ENCODE measurements around the gene RPS8. TPM values are rescaled to one million over a fixed set of nuclear protein-coding genes. Genes with fewer than 3 reads are reported as not detected.

Gene RPS8
- total RNA-seq, 1 donor from 2014 or later, result 1,786 TPM

DNA sequence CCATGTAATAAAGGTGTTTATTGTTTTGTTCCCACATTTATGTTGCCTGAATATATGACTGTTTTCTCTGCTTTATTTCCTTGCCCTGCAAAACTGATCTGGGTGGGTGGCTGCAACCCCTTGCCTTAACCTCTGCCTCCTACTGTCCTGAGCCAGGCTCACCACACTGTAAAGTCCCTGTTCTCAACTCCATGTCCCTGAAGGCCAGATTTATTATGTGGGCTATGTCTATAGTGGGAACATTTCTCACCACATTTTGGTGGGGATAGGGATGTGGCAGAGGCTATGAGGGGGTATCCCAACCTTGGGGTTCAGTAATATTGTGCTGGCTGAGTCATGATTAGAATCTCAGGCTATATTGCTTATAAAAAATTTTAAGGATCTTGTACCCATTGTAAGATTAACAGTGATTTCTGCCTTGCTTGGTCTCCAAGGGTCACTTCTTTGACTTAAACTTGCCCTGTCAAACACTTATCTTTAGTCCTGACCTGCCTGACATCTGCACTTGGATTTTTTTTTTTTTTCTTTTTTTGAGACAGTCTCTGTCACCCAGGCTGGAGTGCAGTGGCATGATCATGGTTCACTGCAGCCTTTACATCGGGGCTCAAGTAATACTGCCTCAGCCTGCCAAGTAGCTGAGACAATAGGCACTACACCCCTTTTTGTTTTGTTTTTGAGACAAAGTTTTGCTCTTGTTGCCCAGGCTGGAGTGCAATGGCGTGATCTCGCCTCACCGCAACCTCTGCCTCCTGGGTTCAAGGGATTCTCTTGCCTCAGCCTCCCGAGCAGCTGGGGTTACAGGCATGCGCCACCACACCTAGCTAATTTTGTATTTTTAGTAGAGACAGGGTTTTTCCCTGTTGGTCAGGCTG lies 3.6 kb downstream of the RPS8 start:
- Histone ChIP-seq H3K27me3 (ENCODE audit: control insufficient read depth in 3 of 3, insufficient read depth in 3 of 3, low read length in 3 of 3) (no peaks in the 10 kb centered on the region), H3K4me3 (ENCODE audit: low read length in 3 of 3) (no peak overlapping the region), H3K27ac (ENCODE audit: low read depth, low read length) (no peak overlapping the region), H3K36me3 (ENCODE audit: control insufficient read depth in 3 of 3, insufficient read depth in 3 of 3, low read length in 3 of 3) (peaks cover 21 to 28% (median 27%) of the 10 kb centered on the region in 3 donors), H3K4me1 (ENCODE audit: control insufficient read depth in 3 of 3, insufficient read depth in 3 of 3, low read length in 3 of 3) (peaks cover 16 to 30% (median 18%) of the 10 kb centered on the region in 3 donors), H3K9me3 (ENCODE audit: control insufficient read depth in 3 of 3, low read length in 3 of 3) (no peaks in the 10 kb centered on the region), H3K9ac (ENCODE audit: low read depth in 1 of 3, low read length in 3 of 3) (no peak overlapping the region)

DNA sequence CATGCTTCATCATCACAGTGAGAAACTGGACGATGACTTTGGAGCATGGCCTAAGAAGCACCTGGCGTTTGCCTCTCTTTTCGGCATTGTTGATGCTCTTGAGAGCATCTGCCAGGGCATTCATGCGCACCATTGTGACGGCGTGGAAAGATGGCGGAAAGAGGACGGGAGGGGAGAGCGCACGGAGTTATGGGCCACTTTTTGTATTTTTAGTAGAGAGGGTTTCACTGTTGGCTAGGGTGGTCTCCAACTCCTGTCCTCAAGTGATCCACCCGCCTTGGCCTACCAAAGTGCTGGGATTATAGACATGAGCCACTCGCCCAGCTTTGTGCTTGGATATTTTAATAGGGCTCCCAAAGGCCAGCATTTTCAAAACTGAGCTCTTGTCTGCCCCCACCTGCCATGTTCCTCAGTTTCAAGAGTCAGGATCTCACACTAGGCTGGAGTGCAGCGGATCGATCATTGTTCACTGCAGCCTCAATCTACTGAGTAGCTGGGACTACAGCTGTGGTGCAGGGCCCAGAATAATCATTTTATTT lies 5.3 kb downstream of the RPS8 start:
- H3K27ac ChIP-seq (ENCODE audit: low read depth, low read length), result no peak overlapping the region
- no peaks in the 10 kb centered on the region for H3K27me3 ChIP-seq (ENCODE audit: control insufficient read depth in 3 of 3, insufficient read depth in 3 of 3, low read length in 3 of 3)
- H3K4me3 ChIP-seq (ENCODE audit: low read length in 3 of 3), result no peak overlapping the region
- H3K4me1 ChIP-seq (ENCODE audit: control insufficient read depth in 3 of 3, insufficient read depth in 3 of 3, low read length in 3 of 3), result peaks cover 22 to 39% (median 27%) of the 10 kb centered on the region in 3 donors
- H3K9ac ChIP-seq (ENCODE audit: low read depth in 1 of 3, low read length in 3 of 3), result no peak overlapping the region
- H3K9me3 ChIP-seq (ENCODE audit: control insufficient read depth in 3 of 3, low read length in 3 of 3), result no peaks in the 10 kb centered on the region
- H3K36me3 ChIP-seq (ENCODE audit: control insufficient read depth in 3 of 3, insufficient read depth in 3 of 3, low read length in 3 of 3), result peaks cover 21 to 28% (median 27%) of the 10 kb centered on the region in 3 donors

DNA sequence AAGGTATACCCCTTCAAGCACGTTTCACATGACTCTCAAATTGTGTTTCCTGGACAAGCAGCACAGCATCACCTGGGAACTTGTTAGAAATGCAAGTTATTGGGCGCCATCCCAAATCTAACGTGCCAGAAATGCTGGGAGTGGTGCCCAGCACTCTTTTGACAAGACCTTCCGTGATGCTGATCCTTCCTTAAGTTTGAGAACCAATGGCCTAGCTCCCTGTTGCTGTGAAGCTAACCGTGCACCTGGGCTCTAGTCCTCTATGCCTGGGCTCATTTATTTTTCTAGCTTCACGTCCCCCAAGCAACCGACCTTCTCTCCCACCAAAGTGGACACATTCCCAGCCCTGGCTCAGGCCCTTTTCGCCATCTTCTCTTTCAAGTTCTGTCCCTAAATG lies 8.4 kb downstream of the RPS8 start:
- H3K4me3 ChIP-seq (ENCODE audit: low read length in 3 of 3), result peak overlapping the region; percentile 49 to 61 (median 54)
- H3K9ac ChIP-seq (ENCODE audit: low read depth in 1 of 3, low read length in 3 of 3), result peak overlapping the region; percentile 5 to 54 (median 34)
- H3K27ac ChIP-seq (ENCODE audit: low read depth, low read length), result no peak overlapping the region
- H3K4me1 ChIP-seq (ENCODE audit: control insufficient read depth in 3 of 3, insufficient read depth in 3 of 3, low read length in 3 of 3), result peaks cover 21 to 29% (median 27%) of the 10 kb centered on the region in 3 donors
- H3K36me3 ChIP-seq (ENCODE audit: control insufficient read depth in 3 of 3, insufficient read depth in 3 of 3, low read length in 3 of 3), result peaks cover 7 to 10% (median 7%) of the 10 kb centered on the region in 3 donors
- H3K27me3 ChIP-seq (ENCODE audit: control insufficient read depth in 3 of 3, insufficient read depth in 3 of 3, low read length in 3 of 3), result no peaks in the 10 kb centered on the region
- H3K9me3 ChIP-seq (ENCODE audit: control insufficient read depth in 3 of 3, low read length in 3 of 3), result no peaks in the 10 kb centered on the region

DNA sequence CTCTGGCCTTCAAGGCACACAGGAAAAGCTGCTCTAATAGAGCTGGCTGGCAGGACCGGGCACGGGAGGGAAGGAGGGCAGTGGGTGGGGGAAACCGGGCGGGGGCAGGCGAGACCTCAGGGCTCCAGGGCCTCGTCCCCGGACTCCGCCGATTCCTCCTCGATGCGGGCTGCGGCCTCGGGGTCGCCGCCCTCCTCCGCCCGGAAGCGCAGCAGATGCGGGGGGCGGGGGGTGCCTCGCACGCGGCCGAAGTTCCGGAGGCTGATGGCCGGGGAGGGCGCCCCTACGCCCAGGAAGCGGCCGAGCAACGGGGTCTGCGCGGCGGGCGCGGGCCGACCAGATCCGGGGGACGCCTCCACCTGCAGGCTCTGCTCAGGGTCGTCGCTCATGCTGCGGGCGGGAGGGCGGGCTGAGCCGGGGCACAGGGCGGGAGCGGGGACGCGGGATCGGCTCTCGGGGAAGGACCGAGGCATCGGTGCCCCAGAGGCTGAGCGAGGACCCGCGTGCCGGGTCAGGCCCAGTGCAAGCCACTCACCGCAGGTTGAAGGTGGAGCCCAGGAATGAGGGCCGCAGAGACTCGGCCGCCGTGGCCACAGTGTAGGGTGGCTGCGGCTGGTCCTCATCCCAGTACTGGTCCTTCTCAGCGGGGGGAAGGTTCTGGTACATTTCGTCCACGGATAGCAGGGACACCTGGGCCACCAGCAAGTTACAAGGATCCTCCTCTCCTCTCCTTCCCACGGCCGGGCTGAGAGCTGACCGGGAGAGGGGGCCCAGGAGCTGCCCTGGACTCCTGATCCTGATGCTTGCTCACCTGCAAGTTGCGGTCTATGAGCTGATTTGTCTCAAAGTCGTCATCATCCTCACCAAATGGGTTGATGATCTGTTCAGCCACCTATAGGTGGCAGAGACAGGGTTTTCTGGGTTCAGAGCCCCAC lies 9.0 kb downstream of the RPS8 start:
- Histone ChIP-seq H3K36me3 (ENCODE audit: control insufficient read depth in 3 of 3, insufficient read depth in 3 of 3, low read length in 3 of 3) (peaks cover 4 to 5% (median 5%) of the 10 kb centered on the region in 3 donors), H3K9ac (ENCODE audit: low read depth in 1 of 3, low read length in 3 of 3) (peak overlapping the region; percentile 34 to 72 (median 51)), H3K4me3 (ENCODE audit: low read length in 3 of 3) (peak overlapping the region; percentile 49 to 61 (median 54)), H3K27me3 (ENCODE audit: control insufficient read depth in 3 of 3, insufficient read depth in 3 of 3, low read length in 3 of 3) (no peaks in the 10 kb centered on the region), H3K27ac (ENCODE audit: low read depth, low read length) (no peak overlapping the region), H3K9me3 (ENCODE audit: control insufficient read depth in 3 of 3, low read length in 3 of 3) (no peaks in the 10 kb centered on the region), H3K4me1 (ENCODE audit: control insufficient read depth in 3 of 3, insufficient read depth in 3 of 3, low read length in 3 of 3) (peaks cover 21 to 29% (median 27%) of the 10 kb centered on the region in 3 donors)

DNA sequence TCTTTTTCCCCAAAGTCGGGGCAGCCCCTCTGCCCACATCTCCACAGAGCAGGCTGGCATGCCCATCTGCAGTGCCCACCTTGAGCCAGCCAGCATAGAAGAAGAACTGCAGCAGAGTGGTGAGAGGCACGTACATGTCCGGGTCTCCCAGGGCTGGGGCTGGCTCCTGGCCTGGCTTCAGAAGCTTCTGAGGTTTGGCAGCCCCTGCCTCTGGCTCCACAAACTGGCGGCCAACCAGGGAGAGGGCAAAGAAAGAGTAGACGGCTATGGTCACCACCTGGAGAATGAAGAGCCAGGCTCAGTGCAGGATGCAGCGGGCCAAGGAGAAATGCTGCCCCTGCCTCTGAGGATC lies 9.7 kb downstream of the RPS8 start:
- Histone ChIP-seq H3K9ac (ENCODE audit: low read depth in 1 of 3, low read length in 3 of 3) (peak overlapping the region in 1 of 3 donors; percentile 72), H3K9me3 (ENCODE audit: control insufficient read depth in 3 of 3, low read length in 3 of 3) (no peaks in the 10 kb centered on the region), H3K36me3 (ENCODE audit: control insufficient read depth in 3 of 3, insufficient read depth in 3 of 3, low read length in 3 of 3) (peaks cover 4 to 5% (median 5%) of the 10 kb centered on the region in 3 donors), H3K27ac (ENCODE audit: low read depth, low read length) (no peak overlapping the region), H3K27me3 (ENCODE audit: control insufficient read depth in 3 of 3, insufficient read depth in 3 of 3, low read length in 3 of 3) (no peaks in the 10 kb centered on the region), H3K4me1 (ENCODE audit: control insufficient read depth in 3 of 3, insufficient read depth in 3 of 3, low read length in 3 of 3) (peaks cover 21 to 29% (median 27%) of the 10 kb centered on the region in 3 donors), H3K4me3 (ENCODE audit: low read length in 3 of 3) (peak overlapping the region in 1 of 3 donors; percentile 61)

DNA sequence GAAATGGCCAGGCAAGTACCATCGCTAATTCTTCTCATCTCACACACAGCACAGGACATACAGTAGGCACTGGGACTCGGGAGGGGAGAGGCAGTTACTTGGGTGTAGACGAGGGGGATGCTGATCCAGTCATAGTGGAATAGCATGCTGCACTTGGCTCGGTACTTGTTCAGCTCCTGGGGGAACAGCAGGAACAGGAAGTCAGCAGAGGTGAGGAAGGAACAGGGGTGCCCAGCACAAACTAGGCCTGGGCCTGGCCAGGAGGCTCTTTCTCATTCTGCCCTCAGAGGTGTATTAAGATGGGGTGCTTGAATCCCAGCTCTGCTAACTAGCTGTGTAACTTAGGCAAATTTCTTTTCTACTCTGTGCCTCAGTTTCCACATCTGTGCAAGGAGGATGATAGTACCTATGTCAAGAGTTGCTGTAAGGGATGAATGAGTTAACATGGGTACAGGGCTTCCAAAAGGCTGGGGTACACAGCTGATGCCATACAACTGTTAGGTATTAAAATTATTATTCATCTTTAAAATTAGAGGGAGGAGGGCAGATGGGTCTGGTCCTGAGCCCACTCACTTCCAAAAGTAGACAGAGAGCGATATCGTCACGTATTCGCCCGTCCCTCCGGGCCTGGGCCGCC lies 10.3 kb downstream of the RPS8 start:
- H3K9me3 ChIP-seq (ENCODE audit: control insufficient read depth in 3 of 3, low read length in 3 of 3), result no peaks in the 10 kb centered on the region
- peak overlapping the region; percentile 57 to 81 (median 61) for H3K4me3 ChIP-seq (ENCODE audit: low read length in 3 of 3)
- peaks cover 21 to 29% (median 27%) of the 10 kb centered on the region in 3 donors for H3K4me1 ChIP-seq (ENCODE audit: control insufficient read depth in 3 of 3, insufficient read depth in 3 of 3, low read length in 3 of 3)
- no peaks in the 10 kb centered on the region for H3K27me3 ChIP-seq (ENCODE audit: control insufficient read depth in 3 of 3, insufficient read depth in 3 of 3, low read length in 3 of 3)
- H3K27ac ChIP-seq (ENCODE audit: low read depth, low read length), result no peak overlapping the region
- H3K36me3 ChIP-seq (ENCODE audit: control insufficient read depth in 3 of 3, insufficient read depth in 3 of 3, low read length in 3 of 3), result peaks cover 3 to 5% (median 3%) of the 10 kb centered on the region in 3 donors
- H3K9ac ChIP-seq (ENCODE audit: low read depth in 1 of 3, low read length in 3 of 3), result peak overlapping the region; percentile 27 to 80 (median 51)

DNA sequence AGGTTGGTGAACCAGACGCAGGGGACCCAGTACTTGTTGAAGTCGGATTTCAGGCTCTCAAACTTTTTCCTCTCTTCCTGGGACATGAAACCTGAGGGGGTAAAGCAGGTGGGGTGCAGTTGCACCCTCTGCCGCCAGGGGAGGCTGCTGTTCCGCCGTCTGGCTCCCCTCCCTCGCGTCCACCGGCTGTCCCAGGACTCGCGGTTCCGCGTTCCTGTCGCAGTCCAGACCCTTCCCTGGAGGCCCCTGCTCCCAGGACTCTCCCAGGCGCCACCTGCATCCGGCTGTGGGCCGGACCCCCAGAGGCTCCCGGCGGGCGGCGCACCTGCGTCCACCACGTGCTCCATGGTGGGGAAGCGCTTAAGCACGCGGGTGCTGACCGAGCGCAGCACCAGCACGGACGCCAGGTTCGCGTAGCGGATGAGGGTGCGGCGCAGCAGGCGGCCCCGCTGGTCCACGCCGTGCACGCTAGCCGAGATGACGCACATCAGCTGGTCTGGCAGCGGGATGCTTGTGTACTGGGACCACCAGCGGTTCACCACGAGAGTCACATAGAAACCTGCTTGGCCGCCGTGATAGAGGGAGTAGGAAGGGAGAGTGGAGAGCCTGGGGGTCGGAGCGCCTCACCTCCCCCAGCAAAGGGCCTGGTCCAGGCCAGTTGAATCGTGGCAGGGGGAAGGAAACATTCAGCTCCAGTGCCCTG lies 10.9 kb downstream of the RPS8 start:
- peak overlapping the region; percentile 27 to 80 (median 51) for H3K9ac ChIP-seq (ENCODE audit: low read depth in 1 of 3, low read length in 3 of 3)
- H3K27ac ChIP-seq (ENCODE audit: low read depth, low read length), result no peak overlapping the region
- no peaks in the 10 kb centered on the region for H3K9me3 ChIP-seq (ENCODE audit: control insufficient read depth in 3 of 3, low read length in 3 of 3)
- H3K36me3 ChIP-seq (ENCODE audit: control insufficient read depth in 3 of 3, insufficient read depth in 3 of 3, low read length in 3 of 3), result peaks cover under 1 to 2% (median 2%) of the 10 kb centered on the region in 3 donors
- peaks cover 21 to 29% (median 27%) of the 10 kb centered on the region in 3 donors for H3K4me1 ChIP-seq (ENCODE audit: control insufficient read depth in 3 of 3, insufficient read depth in 3 of 3, low read length in 3 of 3)
- no peaks in the 10 kb centered on the region for H3K27me3 ChIP-seq (ENCODE audit: control insufficient read depth in 3 of 3, insufficient read depth in 3 of 3, low read length in 3 of 3)
- peak overlapping the region; percentile 57 to 81 (median 61) for H3K4me3 ChIP-seq (ENCODE audit: low read length in 3 of 3)

DNA sequence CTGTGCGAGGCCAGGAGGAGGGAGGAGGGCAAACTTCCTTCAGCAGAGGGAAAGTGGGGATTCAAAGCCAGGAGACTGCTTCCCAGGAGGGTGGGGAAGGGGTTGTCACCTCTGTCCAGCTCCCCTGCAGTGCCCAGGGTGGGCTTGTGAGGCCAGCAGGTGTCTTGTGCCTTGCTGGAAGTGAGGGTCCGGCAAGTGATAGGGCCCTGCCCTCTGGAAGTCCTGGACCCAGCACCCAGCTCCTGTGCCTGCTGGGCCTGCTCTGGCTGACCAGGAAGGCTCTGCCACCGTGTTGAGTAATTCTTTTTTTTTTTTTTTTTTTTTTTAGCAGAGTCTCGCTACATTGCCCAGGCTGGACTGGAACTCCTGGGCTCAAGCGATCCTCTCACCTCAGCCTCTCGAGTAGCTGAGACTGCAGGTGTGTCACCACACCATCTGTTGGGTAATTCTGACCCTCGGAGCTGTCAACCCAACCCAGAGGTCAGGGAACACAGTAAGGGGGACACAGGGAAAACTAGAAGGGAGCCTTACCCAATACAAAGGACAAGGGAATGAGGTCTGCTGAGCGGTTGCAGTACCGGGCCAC lies 11.6 kb downstream of the RPS8 start:
- Histone ChIP-seq H3K9me3 (ENCODE audit: control insufficient read depth in 3 of 3, low read length in 3 of 3) (no peaks in the 10 kb centered on the region), H3K27me3 (ENCODE audit: control insufficient read depth in 3 of 3, insufficient read depth in 3 of 3, low read length in 3 of 3) (no peaks in the 10 kb centered on the region), H3K9ac (ENCODE audit: low read depth in 1 of 3, low read length in 3 of 3) (peak overlapping the region in 1 of 3 donors; percentile 80), H3K4me1 (ENCODE audit: control insufficient read depth in 3 of 3, insufficient read depth in 3 of 3, low read length in 3 of 3) (peaks cover 21 to 29% (median 27%) of the 10 kb centered on the region in 3 donors), H3K4me3 (ENCODE audit: low read length in 3 of 3) (peak overlapping the region in 1 of 3 donors; percentile 81), H3K27ac (ENCODE audit: low read depth, low read length) (no peak overlapping the region), H3K36me3 (ENCODE audit: control insufficient read depth in 3 of 3, insufficient read depth in 3 of 3, low read length in 3 of 3) (no peaks in the 10 kb centered on the region)

Measured in skeletal muscle tissue (tissue), 4 donors.